HAP-1 (cell line): ENCODE data around the gene GLP2R.

ENCODE experiments used
- DNase-seq, 2 experiments: peaks; one replicate each; pipeline ENCODE4 v3.0.0-alpha.2; 2016 to 2020; ENCODE audit warnings: low spot score in 2 of 2
- H3K27me3 ChIP-seq: fragments of 250-450 bp; sonication (Bioruptor Pico); 2 replicates; pipeline ENCODE4 v1.5.1; 2020; ENCODE audit warnings: low read depth, mild to moderate bottlenecking, moderate library complexity
- H3K36me3 ChIP-seq: fragments of 250-450 bp; sonication (Bioruptor Pico); replicated peaks from 2 replicates; pipeline ENCODE4 v1.5.1; 2020; ENCODE audit warnings: mild to moderate bottlenecking
- H3K4me1 ChIP-seq: fragments of 250-450 bp; sonication (Bioruptor Pico); 2 replicates; pipeline ENCODE4 v1.5.1; 2020; ENCODE audit warnings: mild to moderate bottlenecking
- H3K4me3 ChIP-seq: fragments of 250-450 bp; sonication (Bioruptor Pico); 2 replicates; pipeline ENCODE4 v1.5.1; 2020; ENCODE audit warnings: mild to moderate bottlenecking, moderate library complexity
- H3K9me3 ChIP-seq: fragments of 250-450 bp; sonication (Bioruptor Pico); 2 replicates; pipeline ENCODE4 v1.5.1; 2020; ENCODE audit warnings: mild to moderate bottlenecking, moderate library complexity
- in situ Hi-C: fragments of 300-500 bp; cut with MboI; formaldehyde crosslinking; loops from 3 replicates; pipeline ENCODE4 v1.14.3; 2020; ENCODE audit warnings: low sequenced_read_pairs, inconsistent platforms, mixed read lengths

Gene GLP2R

GRCh38 chr17:9902120-9902519 is 76.4 kb downstream of the GLP2R start:
- Histone ChIP-seq H3K9me3 (no peaks in the 10 kb centered on the region), H3K4me1 (no peaks in the 10 kb centered on the region), H3K36me3 (no peaks in the 10 kb centered on the region), H3K27me3 (no peaks in the 10 kb centered on the region), H3K4me3 (no peak overlapping the region)
- in situ Hi-C loops: loop anchor here (25.0 kb wide), 1 partner anchor 110 kb away; no protein-coding TSS in a partner anchor
- no peak for DNase-seq

DNA sequence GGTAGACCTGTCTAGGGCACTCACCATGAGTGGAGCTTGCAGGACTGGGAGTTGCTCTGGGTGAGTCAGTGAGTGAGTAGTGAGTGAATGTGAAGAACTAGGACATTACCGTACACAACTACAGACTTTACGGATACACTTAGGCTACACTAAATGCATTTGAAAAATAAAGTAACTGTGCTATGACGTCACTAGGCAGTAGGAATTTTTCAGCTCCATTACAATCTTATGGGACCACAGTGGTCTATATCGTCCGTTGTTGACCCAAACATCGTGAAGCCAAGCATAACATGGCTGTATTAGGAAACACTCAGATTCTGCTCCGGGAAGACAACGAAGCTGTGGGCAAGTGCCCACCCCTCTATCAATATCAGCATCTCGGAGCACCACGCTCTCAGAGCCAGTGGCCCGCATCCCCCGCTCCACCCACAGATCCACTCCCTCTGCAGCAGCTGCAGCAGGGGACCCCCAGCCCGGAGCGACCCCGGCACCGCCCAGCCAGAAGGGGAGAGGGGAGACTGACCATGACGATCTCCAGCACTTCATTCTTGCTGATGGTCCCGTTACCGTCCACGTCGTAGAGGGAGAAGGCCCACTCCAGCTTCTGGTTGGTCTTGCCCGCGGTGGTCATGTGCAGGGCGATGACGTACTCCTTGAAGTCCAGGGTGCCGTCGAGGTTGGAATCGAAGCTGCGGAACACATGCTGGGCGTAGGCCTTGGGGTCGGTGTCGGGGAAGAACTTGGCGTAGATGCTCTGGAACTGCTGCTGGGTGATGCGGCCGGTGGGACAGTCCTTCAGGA is 78.8 kb downstream of the GLP2R start:
- H3K27me3 ChIP-seq: no peaks in the 10 kb centered on the region
- no peak overlapping the region for H3K4me3 ChIP-seq
- no peaks in the 10 kb centered on the region for H3K4me1 ChIP-seq
- in situ Hi-C loops: loop anchor here (25.0 kb wide), 1 partner anchor 108 kb away; no protein-coding TSS in a partner anchor
- H3K36me3 ChIP-seq: no peaks in the 10 kb centered on the region
- H3K9me3 ChIP-seq: no peaks in the 10 kb centered on the region
- DNase-seq: no peak

GRCh38 chr17:9905078-9905415 is 79.3 kb downstream of the GLP2R start, which contains the start of gene RCVRN:
RCVRN (minus strand) TSS chr17:9905271; CDS start chr17:9905180, 91 bp downstream.
- in situ Hi-C loops: loop anchor here (25.0 kb wide), 1 partner anchor 107 kb away; no protein-coding TSS in a partner anchor
- no peaks in the 10 kb centered on the region for H3K4me1 ChIP-seq
- no peak within 1 kb of the TSS for H3K4me3 ChIP-seq
- no peak for DNase-seq
- H3K27me3 ChIP-seq: no peaks in the 10 kb centered on the region
- H3K36me3 ChIP-seq: no peaks in the 10 kb centered on the region
- H3K9me3 ChIP-seq: no peaks in the 10 kb centered on the region

DNA sequence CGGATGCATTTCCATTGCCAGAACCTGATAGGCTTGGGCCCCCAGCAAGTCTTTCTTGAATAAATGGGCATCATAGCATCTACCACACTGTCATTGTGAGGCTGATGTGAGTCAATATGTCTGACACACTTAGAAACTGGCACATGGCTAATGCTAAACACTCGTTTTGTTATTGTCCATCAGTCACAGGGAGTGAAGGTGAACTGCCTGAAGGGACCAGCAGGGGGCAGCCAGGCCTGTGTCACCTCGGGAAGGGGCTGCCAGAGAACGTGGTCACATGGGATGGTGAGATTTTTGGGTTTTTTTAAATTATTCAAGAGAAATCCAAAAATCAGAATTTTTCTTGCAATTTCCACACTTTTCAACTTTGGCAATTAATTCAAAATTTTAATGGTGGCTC is 80.2 kb downstream of the GLP2R start:
- no peaks in the 10 kb centered on the region for H3K9me3 ChIP-seq
- no peak for DNase-seq

GRCh38 chr17:9906616-9907015 is 80.9 kb downstream of the GLP2R start:
- no peaks in the 10 kb centered on the region for H3K9me3 ChIP-seq
- in situ Hi-C loops: loop anchor here (25.0 kb wide), 1 partner anchor 106 kb away; no protein-coding TSS in a partner anchor

More for the DNA sequence above, 80.2 kb downstream of the GLP2R start:
- no peaks in the 10 kb centered on the region for H3K36me3 ChIP-seq
- in situ Hi-C loops: loop anchor here (25.0 kb wide), 1 partner anchor 106 kb away; no protein-coding TSS in a partner anchor
- H3K4me3 ChIP-seq: no peak overlapping the region
- no peaks in the 10 kb centered on the region for H3K27me3 ChIP-seq
- H3K4me1 ChIP-seq: no peaks in the 10 kb centered on the region

DNA sequence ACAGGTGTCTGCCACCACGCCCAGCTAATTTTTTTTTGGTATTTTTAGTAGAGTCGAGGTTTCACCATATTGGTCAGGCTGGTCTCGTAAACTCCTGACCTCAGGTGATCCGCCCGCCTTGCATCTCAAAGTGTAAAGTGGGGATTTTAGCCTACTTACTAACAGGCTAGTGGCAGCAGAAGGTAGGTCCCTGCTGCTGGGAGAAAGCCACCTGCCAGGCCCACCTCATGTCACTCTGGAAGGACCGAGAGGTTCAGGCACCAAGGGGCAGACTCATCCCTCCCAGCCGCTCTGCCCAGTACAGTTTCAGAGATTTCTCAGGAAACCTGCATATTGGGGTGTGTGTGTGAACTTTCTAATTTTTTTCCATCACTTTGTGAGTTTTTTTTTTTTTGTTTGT is 81.4 kb downstream of the GLP2R start:
- Histone ChIP-seq H3K4me1 (no peaks in the 10 kb centered on the region), H3K36me3 (no peaks in the 10 kb centered on the region), H3K4me3 (no peak overlapping the region), H3K27me3 (no peaks in the 10 kb centered on the region), H3K9me3 (no peaks in the 10 kb centered on the region)
- in situ Hi-C loops: loop anchor here (25.0 kb wide), 1 partner anchor 105 kb away; no protein-coding TSS in a partner anchor
- DNase-seq: no peak

More at GRCh38 chr17:9906616-9907015, 80.9 kb downstream of the GLP2R start:
- Histone ChIP-seq H3K4me3 (no peak overlapping the region), H3K36me3 (no peaks in the 10 kb centered on the region), H3K4me1 (no peaks in the 10 kb centered on the region), H3K27me3 (no peaks in the 10 kb centered on the region)
- DNase-seq: no peak

GRCh38 chr17:9907883-9908648 is 82.3 kb downstream of the GLP2R start:
- Histone ChIP-seq H3K27me3 (no peaks in the 10 kb centered on the region), H3K9me3 (no peaks in the 10 kb centered on the region; the same call in 1 of the 2 replicates), H3K4me1 (no peaks in the 10 kb centered on the region), H3K36me3 (no peaks in the 10 kb centered on the region), H3K4me3 (no peak overlapping the region)
- no peak for DNase-seq
- in situ Hi-C loops: loop anchor here (25.0 kb wide), 1 partner anchor 104 kb away; no protein-coding TSS in a partner anchor

DNA sequence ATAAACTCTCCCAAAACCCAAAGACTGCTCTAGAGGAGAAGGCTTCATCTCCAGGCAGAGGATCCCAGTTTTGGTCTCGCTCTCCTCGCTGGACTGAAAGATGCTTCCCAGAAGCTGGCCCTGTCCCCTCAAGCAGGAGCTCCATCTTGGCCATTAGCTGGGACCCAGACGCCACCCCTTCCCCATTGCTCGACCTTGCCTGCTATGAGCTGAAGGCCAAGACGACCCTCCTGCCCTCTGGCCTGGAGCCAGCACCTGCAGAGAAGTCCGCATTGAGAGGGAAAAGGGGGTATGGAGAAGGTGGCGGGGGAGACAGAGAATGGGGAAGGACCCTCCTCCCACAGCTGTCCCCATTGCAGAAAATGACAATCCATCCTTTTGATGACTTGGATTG is 82.9 kb downstream of the GLP2R start:
- in situ Hi-C loops: loop anchor here (25.0 kb wide), 1 partner anchor 104 kb away; no protein-coding TSS in a partner anchor

GRCh38 chr17:9911089-9911488 is 85.4 kb downstream of the GLP2R start:
- Histone ChIP-seq H3K9me3 (no peaks in the 10 kb centered on the region; the same call in 1 of the 2 replicates), H3K36me3 (no peaks in the 10 kb centered on the region), H3K27me3 (no peaks in the 10 kb centered on the region), H3K4me1 (no peaks in the 10 kb centered on the region), H3K4me3 (no peak overlapping the region)
- in situ Hi-C loops: loop anchor here (10.0 to 25.0 kb wide), 2 partner anchors 101 to 704 kb away; no protein-coding TSS in a partner anchor
- DNase-seq: no peak

More for the DNA sequence above, 82.9 kb downstream of the GLP2R start:
- Histone ChIP-seq H3K36me3 (no peaks in the 10 kb centered on the region), H3K4me1 (no peaks in the 10 kb centered on the region), H3K4me3 (no peak overlapping the region), H3K27me3 (no peaks in the 10 kb centered on the region), H3K9me3 (no peaks in the 10 kb centered on the region; the same call in 1 of the 2 replicates)
- DNase-seq: no peak

DNA sequence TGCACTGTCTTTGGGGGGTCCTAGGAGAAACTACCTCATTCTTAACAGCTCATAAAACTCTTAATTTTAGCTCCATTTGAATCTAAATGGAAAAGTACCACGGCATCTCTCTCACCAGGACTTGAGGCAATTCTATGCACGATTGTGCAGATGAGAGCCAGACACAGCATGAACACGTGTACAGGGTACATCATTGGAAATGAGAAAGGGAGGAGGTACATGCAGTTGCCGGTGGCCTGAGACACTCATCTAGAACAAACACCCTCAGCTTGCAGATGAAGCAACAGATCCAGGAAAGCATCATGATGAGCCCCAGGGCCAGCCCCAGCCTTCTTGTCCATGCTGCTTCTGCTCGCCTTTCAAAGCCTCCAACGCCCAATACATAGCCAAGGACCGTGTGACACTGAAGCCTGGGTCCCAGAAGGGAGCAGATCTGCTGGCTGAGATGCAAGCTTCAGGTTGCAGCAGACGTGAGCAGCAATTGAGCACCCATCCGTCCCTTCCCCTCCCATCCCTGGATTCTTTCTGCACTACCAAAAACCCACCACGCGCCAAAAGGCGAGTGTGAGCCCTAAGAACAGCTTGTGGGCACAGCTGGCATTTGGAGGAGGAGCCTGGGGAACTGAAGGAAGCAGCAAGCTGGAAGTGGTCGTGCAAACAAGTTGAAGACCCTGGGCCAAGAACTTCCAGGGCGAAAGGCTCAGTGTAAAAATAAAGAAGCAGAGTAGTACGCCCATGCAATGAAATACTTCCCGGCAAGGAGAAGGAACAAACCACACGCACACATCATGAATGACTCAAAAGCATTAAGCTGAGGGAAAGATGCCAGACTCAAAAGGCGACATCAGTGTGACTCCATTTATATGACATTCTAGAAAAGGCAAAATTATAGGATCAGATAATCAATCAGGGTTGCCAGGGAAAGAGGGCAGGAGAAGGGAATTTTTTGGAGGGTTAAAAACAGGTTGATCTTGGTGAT is 86.7 kb downstream of the GLP2R start:
- H3K9me3 ChIP-seq: no peaks in the 10 kb centered on the region; the same call in 1 of the 2 replicates

GRCh38 chr17:9913476-9913875 is 87.8 kb downstream of the GLP2R start:
- no peaks in the 10 kb centered on the region; the same call in 1 of the 2 replicates for H3K9me3 ChIP-seq
- H3K4me3 ChIP-seq: no peak overlapping the region
- H3K36me3 ChIP-seq: no peaks in the 10 kb centered on the region
- in situ Hi-C loops: loop anchor here (10.0 to 25.0 kb wide), 2 partner anchors 99 to 701 kb away; no protein-coding TSS in a partner anchor
- no peaks in the 10 kb centered on the region for H3K27me3 ChIP-seq
- no peak for DNase-seq
- H3K4me1 ChIP-seq: no peaks in the 10 kb centered on the region

More for the DNA sequence above, 86.7 kb downstream of the GLP2R start:
- H3K36me3 ChIP-seq: no peaks in the 10 kb centered on the region
- no peaks in the 10 kb centered on the region for H3K4me1 ChIP-seq
- DNase-seq: no peak
- in situ Hi-C loops: loop anchor here (10.0 to 25.0 kb wide), 2 partner anchors 100 to 702 kb away; no protein-coding TSS in a partner anchor
- H3K27me3 ChIP-seq: no peaks in the 10 kb centered on the region
- no peak overlapping the region for H3K4me3 ChIP-seq

DNA sequence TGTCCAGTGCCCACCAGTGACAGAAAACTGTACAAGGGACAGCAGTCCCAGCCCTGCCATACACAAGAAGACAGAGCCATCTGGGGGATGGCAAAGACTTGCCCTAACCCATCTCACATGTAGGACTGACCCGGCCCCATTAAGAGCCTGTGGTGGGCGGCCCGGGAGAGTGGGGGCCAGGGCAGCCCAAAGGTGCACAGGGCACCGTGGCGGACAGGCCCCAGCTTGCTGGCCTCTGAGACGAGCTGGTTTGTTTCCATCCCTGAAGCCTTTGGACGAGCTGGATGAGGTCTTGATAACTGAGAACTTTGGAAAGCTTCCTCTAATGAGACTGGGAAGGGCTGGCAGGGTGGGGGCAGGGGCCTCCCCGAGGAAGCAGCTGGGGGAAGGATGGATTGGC is 90.4 kb downstream of the GLP2R start:
- in situ Hi-C loops: loop anchor here (10.0 to 25.0 kb wide), 2 partner anchors 96 to 699 kb away; no protein-coding TSS in a partner anchor
- Histone ChIP-seq H3K36me3 (no peaks in the 10 kb centered on the region), H3K4me1 (no peaks in the 10 kb centered on the region), H3K4me3 (no peak overlapping the region), H3K9me3 (no peaks in the 10 kb centered on the region; the same call in 1 of the 2 replicates), H3K27me3 (no peaks in the 10 kb centered on the region)
- no peak for DNase-seq
